ENCODE data around the gene ATP5F1E. TPM values are rescaled to one million over a fixed set of nuclear protein-coding genes. Genes with fewer than 3 reads are reported as not detected.

ATP5F1E gene
- total and polyA plus RNA-seq, 10 of the 15 experiments (the other 5 are each of a cell fraction or from before 2014, with no cell fraction given) = 49.0 to 407 (median 117) TPM

GRCh38 chr20:59007665-59008511 lies 24.2 kb downstream of the ATP5F1E start (continued):
- TF ChIP-seq SKIL (IDR thresholded peaks at IDR 0.05; ENCODE audit: low read depth, poor library complexity, severe bottlenecking) (peak; percentile 70), RFX5 (IDR thresholded peaks at IDR 0.05; ENCODE audit: low read depth, low read length) (no peak), CTCF (IDR thresholded peaks at IDR 0.05 in 2 of 3, conservative IDR thresholded peaks at IDR 0.05 in 1 of 3; ENCODE audit: control insufficient read depth in 2 of 3, extremely low read depth in 1 of 3, insufficient read depth in 1 of 3, low read depth in 3 of 3, low read length in 3 of 3) (0 out of 6 replicates have a peak, but pooled peaks of 1 of the 3 experiments have one; percentile 2), CUX1 (IDR thresholded peaks at IDR 0.05; ENCODE audit: insufficient replicate concordance, low read depth, low read length) (no peak), PKNOX1 (IDR thresholded peaks at IDR 0.05) (peak; percentile 88), MYB (IDR thresholded peaks at IDR 0.05; ENCODE audit: borderline replicate concordance, low read depth, low read length) (no peak), PRDM15 (CRISPR knock-in tag; IDR thresholded peaks at IDR 0.05) (no peak), TAF1 (IDR thresholded peaks at IDR 0.05; ENCODE audit: borderline replicate concordance, low read depth, low read length) (peak; percentile 87; the same call in 1 of the 2 replicates), HDAC2 (IDR thresholded peaks at IDR 0.05) (no peak), E2F4 (IDR thresholded peaks at IDR 0.05; ENCODE audit: low read depth, low read length) (no peak), EED (IDR thresholded peaks at IDR 0.05; ENCODE audit: low read depth) (peak; percentile 100)

Data from GM12878 (cell line).